HepG2 (cell line): Measurements from ENCODE around the gene BAIAP2L1. TPM values are rescaled to one million over a fixed set of nuclear protein-coding genes. Genes with fewer than 3 reads are reported as not detected.
A peak's percentile ranks its signal among the peaks of the same experiment; 100 is the strongest.

ENCODE experiments used
- ATAC-seq: fragments of 200-7000 bp; cut with Tn5 transposase; 3 replicates; pipeline ENCODE4 v1.9.1; 2020; ENCODE audit warnings: mild to moderate bottlenecking, moderate library complexity
- BruUV-seq: library from RNA; stranded (reverse); fragments of 400-500 nt; replicated peaks from 2 replicates; lab custom pipeline; 2021; lab: Mats Ljungman, UMichigan
- CTCF ChIA-PET: fragments of 300-600 bp; formaldehyde crosslinking; extraction: SDS; loops from one replicate; lab custom pipeline; 2021; ENCODE audit warnings: low total read pairs, inconsistent platforms, low intra/inter-chr PET ratio; lab: Yijun Ruan, JAX
- POLR2A ChIA-PET: fragments of 350-600 bp; sonication (Branson Sonifier 250); formaldehyde crosslinking; loops from one replicate; lab custom pipeline; 2020; ENCODE audit warnings: antibody characterized with exemption, inconsistent platforms; lab: Yijun Ruan, JAX
- DNase-seq: peaks from one replicate; pipeline ENCODE4 v3.0.0-alpha.2; 2015; ENCODE audit warnings: low spot score
- FAIRE-seq: peaks from 3 replicates; lab custom pipeline; 2011; peaks lifted over from hg19 to GRCh38; lab: Jason Lieb, UNC
- H2AFZ ChIP-seq: one replicate; pipeline ENCODE4 v1.6.1; 2011; ENCODE audit warnings: low read length, inconsistent platforms
- H3K27ac ChIP-seq: fragments of 300-600 bp; 3 replicates; pipeline ENCODE4 v1.8.0; 2011; ENCODE audit warnings: mixed run types, mild to moderate bottlenecking, mixed read lengths, low read length, inconsistent platforms; ENCODE audit not compliant: insufficient read depth; ENCODE audit errors: extremely low read length
- H3K27me3 ChIP-seq, 2 experiments: fragments of 200-600 bp in 1 of 2; 2 replicates in 1 of 2; 3 replicates in 1 of 2; pipeline versions ENCODE4 v1.6.0 to v1.8.0; 2011; ENCODE audit warnings: low read length in 2 of 2, mild to moderate bottlenecking in 2 of 2, moderate library complexity in 2 of 2, inconsistent platforms in 1 of 2; ENCODE audit not compliant: insufficient read depth in 2 of 2, control insufficient read depth in 1 of 2
- H3K36me3 ChIP-seq, 2 experiments: fragments of 200-600 bp in 1 of 2; replicated peaks in 1 of 2; 2 replicates in 1 of 2; 3 replicates in 1 of 2; pipeline versions ENCODE4 v1.5.1 to v1.8.0; 2011; ENCODE audit warnings: low read length in 2 of 2, inconsistent platforms in 1 of 2; ENCODE audit not compliant: insufficient read depth in 2 of 2, control insufficient read depth in 1 of 2
- H3K4me1 ChIP-seq: 2 replicates; pipeline ENCODE4 v1.5.1; 2012; ENCODE audit warnings: low read length, inconsistent platforms; ENCODE audit not compliant: insufficient read depth
- H3K4me2 ChIP-seq: 2 replicates; pipeline ENCODE4 v1.6.0; 2011; ENCODE audit warnings: low read depth, low read length, inconsistent platforms
- H3K4me3 ChIP-seq, 3 experiments: fragments of 200-600 bp in 1 of 3; sonication (generic), shearing (Covaris generic) in 1 of 3; replicated peaks in 1 of 3; 2 replicates each; pipeline ENCODE4 v1.5.1; 2011 to 2016; ENCODE audit warnings: low read length in 3 of 3, inconsistent platforms in 2 of 3, low read depth in 2 of 3, mild to moderate bottlenecking in 2 of 3, control low read depth in 1 of 3, mixed read lengths in 1 of 3; ENCODE audit not compliant: insufficient read depth in 1 of 3
- H3K79me2 ChIP-seq: one replicate; pipeline ENCODE4 v1.6.1; 2011; ENCODE audit warnings: low read length, inconsistent platforms; ENCODE audit not compliant: insufficient read depth
- H3K9ac ChIP-seq: 2 replicates; pipeline ENCODE4 v1.6.0; 2011; ENCODE audit warnings: mild to moderate bottlenecking, low read depth, low read length, inconsistent platforms; ENCODE audit not compliant: insufficient read depth
- H3K9me3 ChIP-seq: 2 replicates; pipeline ENCODE4 v1.5.1; 2012; ENCODE audit warnings: mild to moderate bottlenecking, low read length
- H4K20me1 ChIP-seq: 2 replicates; pipeline ENCODE4 v1.6.0; 2011; ENCODE audit warnings: inconsistent platforms, mild to moderate bottlenecking, low read length, moderate library complexity; ENCODE audit not compliant: insufficient read depth
- FOXA3 ChIP-seq: IDR thresholded peaks from 2 replicates; pipeline ENCODE4 v1.6.1; 2016; ENCODE audit warnings: missing genetic modification reagents, missing compliant biosample characterization
- FOXP1 ChIP-seq, 2 experiments: fragments of 450-650 bp in 1 of 2; IDR thresholded peaks; 2 replicates each; pipeline ENCODE4 v1.6.1; 2017 to 2018; ENCODE audit warnings: antibody characterized with exemption in 1 of 2
- LRRFIP1 ChIP-seq: sonication (generic); formaldehyde crosslinking; conservative IDR thresholded peaks from 2 replicates; pipeline ENCODE4 v1.4.0; 2020; ENCODE audit warnings: missing genetic modification reagents
- MED1 ChIP-seq: sonication (generic); formaldehyde crosslinking; IDR thresholded peaks from 2 replicates; pipeline ENCODE4 v1.4.0; 2020; ENCODE audit warnings: missing genetic modification reagents
- PHF8 ChIP-seq: sonication (generic); formaldehyde crosslinking; IDR thresholded peaks from 2 replicates; pipeline ENCODE4 v1.5.0; 2020; ENCODE audit warnings: missing genetic modification reagents
- ZNF350 ChIP-seq: sonication (generic); formaldehyde crosslinking; IDR thresholded peaks from 2 replicates; pipeline ENCODE4 v1.4.0; 2020; ENCODE audit warnings: mild to moderate bottlenecking, low read depth, missing genetic modification reagents, borderline replicate concordance
- ZNF451 ChIP-seq: sonication (generic); formaldehyde crosslinking; IDR thresholded peaks from 2 replicates; pipeline ENCODE4 v1.5.0; 2020; ENCODE audit warnings: mild to moderate bottlenecking, missing genetic modification reagents
- ZUFSP ChIP-seq: sonication (generic); formaldehyde crosslinking; IDR thresholded peaks from 2 replicates; pipeline ENCODE4 v1.9.0; 2021; ENCODE audit warnings: missing genetic modification reagents, mild to moderate bottlenecking, borderline replicate concordance
- WGBS: methylation state at CpG from one replicate; pipeline ENCODE4 v1.1.6; 2017; ENCODE audit warnings: low lambda C conversion rate; 5-methylcytosine and 5-hydroxymethylcytosine counted together
- in situ Hi-C: cut with HindIII; loops from 2 replicates; pipeline ENCODE4 v1.10.0; 2017; ENCODE audit warnings: low pct_unique_long_range_greater_than_20kb; ENCODE audit not compliant: extremely low pct_ligation_motif_present
- intact Hi-C: fragments of 100-400 bp; cut with micrococcal nuclease; formaldehyde crosslinking; loops from one replicate; pipeline ENCODE4 v1.10.0; 2022; ENCODE audit not compliant: unreplicated experiment
- polyA plus RNA-seq, 8 experiments: library from polyadenylated mRNA; depleted of rRNA in 3 of 8; stranded (reverse) in 7 of 8; unstranded in 1 of 8; fragments of >200 nt; fragmentation: Illumina TruSeq in 4 of 8; extraction: Trizol in 4 of 8; gene quantifications; 2 replicates each; pipeline versions ENCODE4 v1.2.1 to v1.2.3, GENCODE V29; 2011 to 2016; ENCODE audit warnings: low read depth in 4 of 8, missing spikeins in 1 of 8, mixed read lengths in 1 of 8; ENCODE audit not compliant: insufficient read depth in 1 of 8
- total RNA-seq, 5 experiments: library from RNA; depleted of rRNA; stranded (reverse); fragments of >200 nt; fragmentation: Illumina TruSeq; extraction: Trizol; gene quantifications; 2 replicates each; pipeline ENCODE4 v1.2.3, GENCODE V29; 2016; ENCODE audit warnings: low read depth in 1 of 5
- TF ChIP-seq, protein P1 (sequence below): sonication (generic); formaldehyde crosslinking; IDR thresholded peaks from 2 replicates; pipeline ENCODE4 v1.5.1; 2020; ENCODE audit warnings: missing genetic modification reagents, mild to moderate bottlenecking, borderline replicate concordance

BAIAP2L1 gene
- total and polyA plus RNA-seq, 2 of the 13 experiments (the other 11 are each of a cell fraction or from before 2014, with no cell fraction given): 13.0 to 21.5 TPM

GRCh38 chr7:98387544-98388226 lies 13.2 kb downstream of the BAIAP2L1 start:
- Histone ChIP-seq H3K9me3 (no peaks in the 10 kb centered on the region), H4K20me1 (no peaks in the 10 kb centered on the region), H2AFZ (no peak overlapping the region), H3K4me1 (peaks cover 22% of the 10 kb centered on the region), H3K4me3 (no peak overlapping the region), H3K27ac (no peak overlapping the region), H3K4me2 (no peak overlapping the region), H3K36me3 (peaks cover 0 to 11% of the 10 kb centered on the region in 2 experiments; a peak in 1 of 5 replicates), H3K9ac (no peak overlapping the region), H3K79me2 (peaks cover 14% of the 10 kb centered on the region), H3K27me3 (no peaks in the 10 kb centered on the region)
- no TSS peak for BruUV-seq
- CTCF ChIA-PET: no interaction called here
- intact Hi-C loops (no loop called here), in situ Hi-C loops (no loop called here)
- 95% methylated on average over 9 of the region's 9 CpGs for WGBS
- DNase-seq: no peak
- ATAC-seq: no peak
- no peak for FAIRE-seq
- no peak for TF ChIP-seq ZNF451 (CRISPR knock-in tag)
- TF ChIP-seq FOXP1 (IDR thresholded peaks at IDR 0.05): no peak
- TF ChIP-seq FOXP1 (CRISPR knock-in tag; IDR thresholded peaks at IDR 0.05): peak; percentile 37; the same call in 1 of the 2 replicates
- TF ChIP-seq FOXA3 (CRISPR knock-in tag): peak; percentile 19; the same call in 1 of the 2 replicates
- POLR2A ChIA-PET: interaction anchor here (0.6 kb wide), 1 partner anchor 31 kb away, joined by 3 read pairs; no protein-coding TSS in a partner anchor

DNA sequence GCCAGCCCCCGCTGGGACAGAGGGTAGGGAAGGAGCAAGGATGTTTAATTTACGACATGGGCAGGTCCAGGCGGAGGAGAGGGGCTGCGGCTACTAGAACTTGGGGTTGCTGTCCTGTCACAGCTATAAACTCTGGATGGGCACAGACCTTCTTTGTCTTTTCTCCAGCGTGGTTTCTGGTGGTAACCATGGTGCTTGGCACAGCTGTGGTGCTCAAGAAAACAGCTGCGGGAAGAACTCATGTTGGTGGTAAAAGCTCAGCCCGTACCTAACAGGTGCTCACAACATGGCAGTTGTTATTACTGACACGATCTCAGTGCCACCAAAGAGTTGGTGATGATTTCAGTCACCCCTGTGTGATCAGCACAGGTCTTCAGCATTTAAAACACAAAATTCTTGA lies 13.8 kb downstream of the BAIAP2L1 start:
- peaks cover 0 to 11% of the 10 kb centered on the region in 2 experiments; a peak in 1 of 5 replicates for H3K36me3 ChIP-seq
- peaks cover 16% of the 10 kb centered on the region for H3K4me1 ChIP-seq
- H3K9ac ChIP-seq: no peak overlapping the region
- no peaks in the 10 kb centered on the region for H3K27me3 ChIP-seq
- H3K27ac ChIP-seq: no peak overlapping the region
- no peak overlapping the region for H3K4me3 ChIP-seq
- H3K4me2 ChIP-seq: no peak overlapping the region
- BruUV-seq: no TSS peak
- no peak for FAIRE-seq
- 98% methylated on average over 8 of the region's 8 CpGs for WGBS
- ChIA-PET CTCF (no interaction called here), POLR2A (interaction anchor here (0.6 kb wide), 1 partner anchor 30 kb away, joined by 3 read pairs; no protein-coding TSS in a partner anchor)
- DNase-seq: no peak
- H3K9me3 ChIP-seq: no peaks in the 10 kb centered on the region
- intact Hi-C loops (no loop called here), in situ Hi-C loops (no loop called here)
- H3K79me2 ChIP-seq: peaks cover 11% of the 10 kb centered on the region
- no peaks in the 10 kb centered on the region for H4K20me1 ChIP-seq
- no peak for ATAC-seq
- no peak overlapping the region for H2AFZ ChIP-seq
- no peak for TF ChIP-seq ZNF350
- TF ChIP-seq LRRFIP1 (CRISPR knock-in tag): no peak
- TF ChIP-seq PHF8 (CRISPR knock-in tag): no peak
- TF ChIP-seq ZUFSP (CRISPR knock-in tag): no peak
- TF ChIP-seq MED1 (CRISPR knock-in tag): no peak
- TF ChIP-seq, protein P1, sequence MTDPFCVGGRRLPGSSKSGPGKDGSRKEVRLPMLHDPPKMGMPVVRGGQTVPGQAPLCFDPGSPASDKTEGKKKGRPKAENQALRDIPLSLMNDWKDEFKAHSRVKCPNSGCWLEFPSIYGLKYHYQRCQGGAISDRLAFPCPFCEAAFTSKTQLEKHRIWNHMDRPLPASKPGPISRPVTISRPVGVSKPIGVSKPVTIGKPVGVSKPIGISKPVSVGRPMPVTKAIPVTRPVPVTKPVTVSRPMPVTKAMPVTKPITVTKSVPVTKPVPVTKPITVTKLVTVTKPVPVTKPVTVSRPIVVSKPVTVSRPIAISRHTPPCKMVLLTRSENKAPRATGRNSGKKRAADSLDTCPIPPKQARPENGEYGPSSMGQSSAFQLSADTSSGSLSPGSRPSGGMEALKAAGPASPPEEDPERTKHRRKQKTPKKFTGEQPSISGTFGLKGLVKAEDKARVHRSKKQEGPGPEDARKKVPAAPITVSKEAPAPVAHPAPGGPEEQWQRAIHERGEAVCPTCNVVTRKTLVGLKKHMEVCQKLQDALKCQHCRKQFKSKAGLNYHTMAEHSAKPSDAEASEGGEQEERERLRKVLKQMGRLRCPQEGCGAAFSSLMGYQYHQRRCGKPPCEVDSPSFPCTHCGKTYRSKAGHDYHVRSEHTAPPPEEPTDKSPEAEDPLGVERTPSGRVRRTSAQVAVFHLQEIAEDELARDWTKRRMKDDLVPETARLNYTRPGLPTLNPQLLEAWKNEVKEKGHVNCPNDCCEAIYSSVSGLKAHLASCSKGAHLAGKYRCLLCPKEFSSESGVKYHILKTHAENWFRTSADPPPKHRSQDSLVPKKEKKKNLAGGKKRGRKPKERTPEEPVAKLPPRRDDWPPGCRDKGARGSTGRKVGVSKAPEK (CRISPR knock-in tag): no peak
